ENCODE results near the gene DNAAF5.

DNAAF5 gene

GRCh38 chr7:822692-823276, 96.3 kb downstream of the DNAAF5 start:
- TF ChIP-seq, protein P1, sequence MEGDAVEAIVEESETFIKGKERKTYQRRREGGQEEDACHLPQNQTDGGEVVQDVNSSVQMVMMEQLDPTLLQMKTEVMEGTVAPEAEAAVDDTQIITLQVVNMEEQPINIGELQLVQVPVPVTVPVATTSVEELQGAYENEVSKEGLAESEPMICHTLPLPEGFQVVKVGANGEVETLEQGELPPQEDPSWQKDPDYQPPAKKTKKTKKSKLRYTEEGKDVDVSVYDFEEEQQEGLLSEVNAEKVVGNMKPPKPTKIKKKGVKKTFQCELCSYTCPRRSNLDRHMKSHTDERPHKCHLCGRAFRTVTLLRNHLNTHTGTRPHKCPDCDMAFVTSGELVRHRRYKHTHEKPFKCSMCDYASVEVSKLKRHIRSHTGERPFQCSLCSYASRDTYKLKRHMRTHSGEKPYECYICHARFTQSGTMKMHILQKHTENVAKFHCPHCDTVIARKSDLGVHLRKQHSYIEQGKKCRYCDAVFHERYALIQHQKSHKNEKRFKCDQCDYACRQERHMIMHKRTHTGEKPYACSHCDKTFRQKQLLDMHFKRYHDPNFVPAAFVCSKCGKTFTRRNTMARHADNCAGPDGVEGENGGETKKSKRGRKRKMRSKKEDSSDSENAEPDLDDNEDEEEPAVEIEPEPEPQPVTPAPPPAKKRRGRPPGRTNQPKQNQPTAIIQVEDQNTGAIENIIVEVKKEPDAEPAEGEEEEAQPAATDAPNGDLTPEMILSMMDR (IDR thresholded peaks at IDR 0.05) = peak; percentile 36
- TF ChIP-seq ZFX (IDR thresholded peaks at IDR 0.05; ENCODE audit: borderline replicate concordance) = no peak
- no peak overlapping the region for H3K27ac ChIP-seq

DNA sequence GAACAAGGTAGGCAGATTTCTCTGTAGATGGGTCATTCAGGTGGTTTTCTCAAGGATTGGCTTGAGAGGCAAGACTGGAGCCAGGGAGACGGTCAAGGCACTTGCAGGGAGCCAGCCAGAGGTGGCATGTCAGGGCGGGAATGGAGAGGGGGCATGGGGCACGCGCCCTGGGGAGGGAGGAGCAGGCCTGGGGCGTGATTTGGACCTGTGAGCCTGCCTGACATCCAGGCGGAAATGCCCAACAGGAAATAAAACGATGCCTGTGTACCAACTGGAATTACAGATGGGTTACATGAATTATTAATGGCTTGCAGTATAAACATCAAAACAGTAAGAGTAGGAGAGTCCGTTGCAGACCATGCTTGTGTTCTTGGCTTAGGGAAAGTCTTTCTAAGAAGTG, 97.2 kb downstream of the DNAAF5 start:
- H3K27ac ChIP-seq = no peak overlapping the region
- TF ChIP-seq, protein P1 (IDR thresholded peaks at IDR 0.05) = no peak
- TF ChIP-seq ZFX (IDR thresholded peaks at IDR 0.05; ENCODE audit: borderline replicate concordance) = no peak

- TF ChIP-seq ZFX (IDR thresholded peaks at IDR 0.05; ENCODE audit: borderline replicate concordance) = no peak
- TF ChIP-seq, protein P1 (IDR thresholded peaks at IDR 0.05) = no peak
- H3K27ac ChIP-seq = no peak overlapping the region
Measured at GRCh38 chr7:824081-824480, 97.6 kb downstream of the DNAAF5 start.

GRCh38 chr7:824664-825063, 98.2 kb downstream of the DNAAF5 start:
- TF ChIP-seq ZFX (IDR thresholded peaks at IDR 0.05; ENCODE audit: borderline replicate concordance) = no peak
- TF ChIP-seq, protein P1 (IDR thresholded peaks at IDR 0.05) = no peak
- H3K27ac ChIP-seq = no peak overlapping the region

GRCh38 chr7:825386-825785, 98.9 kb downstream of the DNAAF5 start:
- H3K27ac ChIP-seq = no peak overlapping the region
- no peak for TF ChIP-seq ZFX (IDR thresholded peaks at IDR 0.05; ENCODE audit: borderline replicate concordance)
- TF ChIP-seq, protein P1 (IDR thresholded peaks at IDR 0.05) = no peak

GRCh38 chr7:826230-826917, 99.9 kb downstream of the DNAAF5 start:
- TF ChIP-seq ZFX (IDR thresholded peaks at IDR 0.05; ENCODE audit: borderline replicate concordance) = no peak
- TF ChIP-seq, protein P1 (IDR thresholded peaks at IDR 0.05) = no peak
- no peak overlapping the region for H3K27ac ChIP-seq

DNA sequence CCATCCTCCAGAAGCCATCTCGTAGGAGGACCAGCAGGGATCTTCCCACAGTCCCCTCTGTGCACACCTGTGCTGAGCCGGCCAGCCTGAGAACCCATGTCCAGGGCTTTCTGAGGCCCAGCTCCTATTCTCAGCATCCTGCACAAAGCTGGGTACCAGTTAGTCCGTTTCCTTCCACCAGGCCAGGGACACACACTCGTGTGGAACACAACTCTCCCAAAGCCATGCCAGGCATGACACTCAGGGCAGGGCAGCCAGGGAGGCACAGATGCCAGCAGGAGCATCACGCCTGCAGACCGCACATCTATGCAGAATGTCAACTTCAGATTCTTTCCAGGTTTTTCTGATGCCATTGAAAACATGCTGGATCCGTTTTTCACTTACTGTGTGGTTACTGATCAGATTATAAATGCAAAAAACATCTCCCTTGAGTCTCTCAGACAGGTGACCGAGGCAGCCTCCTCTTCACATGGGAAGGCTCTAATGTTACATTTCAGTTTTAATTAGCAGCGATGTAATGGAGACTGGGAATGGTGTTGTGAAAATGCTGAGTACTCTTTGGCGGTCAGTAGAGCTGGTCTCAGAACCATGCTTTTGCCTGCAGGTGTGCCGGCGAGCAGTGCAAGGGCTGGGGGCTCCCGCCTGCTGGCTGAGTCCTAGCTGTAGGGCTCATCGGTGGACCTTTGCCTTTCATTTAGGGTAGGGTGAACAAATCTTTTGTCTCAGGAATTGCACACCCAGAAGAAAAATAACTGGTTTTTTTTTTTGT, 102.5 kb downstream of the DNAAF5 start:
- no peak for TF ChIP-seq ZFX (IDR thresholded peaks at IDR 0.05; ENCODE audit: borderline replicate concordance)
- TF ChIP-seq, protein P1 (IDR thresholded peaks at IDR 0.05) = no peak
- no peak overlapping the region for H3K27ac ChIP-seq
